Ishikawa (cell line): ENCODE data around the gene SMYD2.

Experiments
- CEBPB ChIP-seq: IDR thresholded peaks from 2 replicates; pipeline ENCODE4 v1.6.1; 2012
- CREB1 ChIP-seq: IDR thresholded peaks from 2 replicates; pipeline ENCODE4 v1.6.1; 2012; ENCODE audit warnings: low read depth
- EGR1 ChIP-seq: IDR thresholded peaks from 2 replicates; pipeline ENCODE4 v1.6.1; 2012
- EP300 ChIP-seq: IDR thresholded peaks from 2 replicates; pipeline ENCODE4 v1.6.1; 2012; ENCODE audit warnings: borderline replicate concordance
- FOXM1 ChIP-seq: IDR thresholded peaks from 2 replicates; pipeline ENCODE4 v1.6.1; 2012; ENCODE audit warnings: low read depth, borderline replicate concordance
- NFIC ChIP-seq: IDR thresholded peaks from 2 replicates; pipeline ENCODE4 v1.6.1; 2012
- RAD21 ChIP-seq: IDR thresholded peaks from 2 replicates; pipeline ENCODE4 v1.6.1; 2012; ENCODE audit warnings: low read depth
- REST ChIP-seq: IDR thresholded peaks from 2 replicates; pipeline ENCODE4 v1.6.1; 2012; ENCODE audit warnings: low read depth, mild to moderate bottlenecking
- TAF1 ChIP-seq: IDR thresholded peaks from 2 replicates; pipeline ENCODE4 v1.6.1; 2012; ENCODE audit warnings: low read depth, mild to moderate bottlenecking
- TCF12 ChIP-seq: IDR thresholded peaks from 2 replicates; pipeline ENCODE4 v1.6.1; 2012; ENCODE audit warnings: low read depth
- TEAD4 ChIP-seq: IDR thresholded peaks from 2 replicates; pipeline ENCODE4 v1.6.1; 2012
- YY1 ChIP-seq: IDR thresholded peaks from 2 replicates; pipeline ENCODE4 v1.6.1; 2012; ENCODE audit warnings: low read depth
- ZBTB7A ChIP-seq: IDR thresholded peaks from 2 replicates; pipeline ENCODE4 v1.6.1; 2012; ENCODE audit warnings: low read depth
- TF ChIP-seq, protein P1 (sequence below): IDR thresholded peaks from 2 replicates; pipeline ENCODE4 v1.6.1; 2012
- TF ChIP-seq, protein P2 (sequence below): IDR thresholded peaks from 2 replicates; pipeline ENCODE4 v1.6.1; 2012

Gene SMYD2

GRCh38 chr1:214352838-214353237 is 71.9 kb downstream of the SMYD2 start:
- TF ChIP-seq FOXM1 (no peak), EP300 (no peak), TCF12 (no peak), ZBTB7A (no peak), RAD21 (no peak), CREB1 (no peak), REST (no peak), TAF1 (no peak), EGR1 (no peak), YY1 (no peak), CEBPB (no peak)
- TF ChIP-seq, protein P1, sequence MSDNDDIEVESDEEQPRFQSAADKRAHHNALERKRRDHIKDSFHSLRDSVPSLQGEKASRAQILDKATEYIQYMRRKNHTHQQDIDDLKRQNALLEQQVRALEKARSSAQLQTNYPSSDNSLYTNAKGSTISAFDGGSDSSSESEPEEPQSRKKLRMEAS, result no peak

DNA sequence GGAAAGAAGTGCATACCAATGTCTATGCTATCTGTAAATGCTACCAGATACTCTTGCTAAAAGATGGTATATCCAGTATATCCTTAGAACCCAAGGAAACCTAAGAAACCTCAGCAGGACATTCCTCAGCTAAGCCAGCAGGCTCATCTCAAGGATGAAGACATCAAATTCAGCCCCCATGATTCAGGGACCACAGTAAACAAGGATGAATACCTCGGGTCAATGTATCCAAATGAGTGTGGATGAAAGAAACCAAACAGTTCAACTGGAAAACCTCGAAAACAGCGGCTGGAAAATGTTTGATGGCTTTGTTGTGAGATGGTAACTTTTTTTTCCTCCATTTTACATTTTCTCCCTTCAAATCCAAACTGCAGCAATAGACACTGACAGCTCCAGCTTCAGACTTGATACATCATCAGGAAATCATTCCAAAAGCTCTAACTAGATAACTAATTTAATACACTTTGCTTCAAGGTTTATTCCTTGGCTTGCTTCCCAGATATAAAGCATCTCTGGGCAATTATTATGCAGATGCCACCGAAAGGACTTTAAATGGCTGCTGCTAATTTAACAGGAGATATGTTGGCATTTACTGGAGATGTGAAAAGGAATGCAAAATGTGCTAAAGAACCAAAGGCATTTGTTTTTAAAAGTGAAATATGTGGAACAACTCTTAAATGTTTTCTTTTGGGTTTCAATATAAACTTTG is 73.6 kb downstream of the SMYD2 start:
- TF ChIP-seq YY1, result no peak
- TF ChIP-seq CEBPB, result no peak
- TF ChIP-seq, protein P2, sequence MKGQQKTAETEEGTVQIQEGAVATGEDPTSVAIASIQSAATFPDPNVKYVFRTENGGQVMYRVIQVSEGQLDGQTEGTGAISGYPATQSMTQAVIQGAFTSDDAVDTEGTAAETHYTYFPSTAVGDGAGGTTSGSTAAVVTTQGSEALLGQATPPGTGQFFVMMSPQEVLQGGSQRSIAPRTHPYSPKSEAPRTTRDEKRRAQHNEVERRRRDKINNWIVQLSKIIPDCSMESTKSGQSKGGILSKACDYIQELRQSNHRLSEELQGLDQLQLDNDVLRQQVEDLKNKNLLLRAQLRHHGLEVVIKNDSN, result no peak
- no peak for TF ChIP-seq TAF1

DNA sequence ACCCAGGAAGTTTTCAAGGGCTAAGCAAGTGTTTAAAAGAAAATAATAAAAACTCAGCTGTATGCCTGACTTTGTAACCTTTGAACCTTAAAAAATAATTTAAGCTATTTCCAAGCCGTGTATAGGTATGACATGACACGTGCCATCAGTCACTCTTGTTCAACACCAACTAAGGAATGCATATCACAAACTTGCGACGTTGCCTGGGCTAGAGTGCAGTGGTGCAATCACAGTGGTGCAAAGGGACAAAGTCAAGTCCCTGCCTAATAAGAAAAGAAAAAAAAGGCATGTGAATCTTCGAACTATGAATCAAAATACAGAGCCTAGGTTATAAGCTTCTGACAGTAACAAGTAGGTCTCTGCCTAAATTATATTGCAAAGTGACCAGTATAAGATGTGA is 79.2 kb downstream of the SMYD2 start:
- no peak for TF ChIP-seq TAF1
- TF ChIP-seq, protein P2, result no peak

DNA sequence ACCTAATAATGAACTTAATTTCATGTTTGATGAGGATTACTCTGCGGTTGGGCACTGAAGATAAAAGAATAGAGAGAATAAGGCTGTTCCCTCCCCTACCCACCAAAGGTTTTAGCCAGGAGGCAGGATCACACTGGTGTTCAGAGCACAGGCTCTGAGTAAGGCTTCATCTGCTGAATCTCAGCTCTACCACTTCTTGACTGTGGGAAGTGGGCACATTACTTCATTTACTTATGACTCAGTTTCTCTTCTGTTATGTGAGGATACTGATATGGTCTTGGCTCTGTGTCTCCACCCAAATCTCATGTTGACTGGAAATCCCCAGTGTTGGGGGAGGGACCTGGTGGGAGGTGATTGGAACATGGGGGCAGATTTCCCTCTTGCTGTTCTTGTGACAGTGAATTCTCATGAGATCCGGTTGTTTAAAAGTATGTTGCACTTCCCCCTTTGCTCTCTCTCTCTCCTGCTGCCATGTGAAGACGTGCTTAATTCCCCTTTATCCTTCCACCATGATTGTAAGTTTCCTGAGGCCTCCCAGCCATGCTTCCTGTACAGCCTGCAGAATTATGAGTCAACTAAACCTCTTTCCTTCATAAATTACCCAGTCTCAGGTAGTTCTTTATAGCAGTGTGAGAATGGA is 79.7 kb downstream of the SMYD2 start:
- no peak for TF ChIP-seq YY1
- no peak for TF ChIP-seq NFIC
- TF ChIP-seq FOXM1, result no peak
- TF ChIP-seq CREB1, result no peak

DNA sequence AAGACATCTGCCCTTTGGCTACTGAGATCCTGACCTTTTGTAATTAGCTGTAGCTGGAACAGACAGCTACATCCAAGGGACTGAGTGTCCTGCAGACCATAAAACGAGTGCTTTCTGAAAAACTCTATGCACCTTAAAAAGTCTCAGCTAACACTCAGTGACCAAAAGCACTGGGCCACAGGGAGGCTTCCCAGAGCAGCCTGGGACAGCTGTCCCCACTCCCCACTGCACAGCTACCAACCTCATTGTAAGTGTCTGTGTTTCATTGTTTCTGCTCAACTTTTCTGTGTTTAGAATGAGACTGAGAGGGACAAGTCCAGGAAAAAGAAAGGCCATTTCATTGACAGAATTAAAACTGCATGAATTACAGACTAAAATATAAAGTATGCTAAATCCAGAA is 80.7 kb downstream of the SMYD2 start:
- no peak for TF ChIP-seq NFIC
- TF ChIP-seq, protein P2, result no peak
- TF ChIP-seq RAD21, result no peak
- TF ChIP-seq EGR1, result no peak
- no peak for TF ChIP-seq TCF12
- no peak for TF ChIP-seq REST
- no peak for TF ChIP-seq EP300
- TF ChIP-seq FOXM1, result no peak
- TF ChIP-seq CREB1, result no peak
- TF ChIP-seq ZBTB7A, result no peak
- TF ChIP-seq YY1, result no peak
- TF ChIP-seq TAF1, result no peak
- TF ChIP-seq TEAD4, result no peak
- no peak for TF ChIP-seq CEBPB
- TF ChIP-seq, protein P1, result no peak
